AG20443 (cell line): ENCODE results near the gene DNM3.

Experiments used
- DNase-seq: peaks from one replicate; pipeline ENCODE4 v3.0.0; 2012; ENCODE audit warnings: low spot score, mixed read lengths

The DNM3 gene

DNA sequence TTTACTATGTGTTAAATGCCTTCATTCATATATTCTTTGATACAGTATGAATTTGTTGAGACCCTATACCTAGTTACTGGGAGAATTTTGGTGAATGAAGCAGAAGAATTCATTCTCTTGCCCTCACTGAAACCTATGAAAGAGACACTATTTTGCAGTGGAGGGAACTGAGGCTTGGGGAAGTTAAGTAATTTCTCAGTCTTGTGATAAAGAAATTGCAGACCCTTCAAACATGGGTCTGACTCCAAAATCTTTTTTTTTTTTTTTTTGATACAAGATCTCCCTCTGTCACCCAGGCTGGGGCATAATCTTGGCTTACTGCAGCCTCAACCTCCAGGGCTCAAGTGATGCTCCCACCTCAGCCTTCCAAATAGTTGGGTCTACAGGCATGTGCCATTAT, 132.1 kb downstream of the DNM3 start:
- DNase-seq = no peak

DNA sequence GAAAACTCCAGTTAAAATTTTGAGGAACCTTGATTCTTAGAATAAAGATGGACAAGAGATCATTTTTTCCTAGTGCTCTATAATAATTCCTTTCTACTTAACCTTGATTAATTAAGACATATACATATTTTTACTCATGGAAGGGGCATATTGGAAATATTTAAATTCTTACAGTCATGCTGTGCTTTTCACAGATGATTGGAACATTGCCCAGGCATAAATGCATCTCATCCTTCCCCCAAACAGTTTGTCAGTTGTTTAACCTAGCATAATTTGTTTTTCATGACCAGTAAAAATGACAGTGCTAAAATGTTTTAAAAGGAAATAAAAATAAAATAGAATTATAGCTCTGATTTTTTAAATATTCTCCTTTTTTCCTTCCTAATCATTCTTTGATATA, 140.0 kb downstream of the DNM3 start:
- DNase-seq = no peak

DNA sequence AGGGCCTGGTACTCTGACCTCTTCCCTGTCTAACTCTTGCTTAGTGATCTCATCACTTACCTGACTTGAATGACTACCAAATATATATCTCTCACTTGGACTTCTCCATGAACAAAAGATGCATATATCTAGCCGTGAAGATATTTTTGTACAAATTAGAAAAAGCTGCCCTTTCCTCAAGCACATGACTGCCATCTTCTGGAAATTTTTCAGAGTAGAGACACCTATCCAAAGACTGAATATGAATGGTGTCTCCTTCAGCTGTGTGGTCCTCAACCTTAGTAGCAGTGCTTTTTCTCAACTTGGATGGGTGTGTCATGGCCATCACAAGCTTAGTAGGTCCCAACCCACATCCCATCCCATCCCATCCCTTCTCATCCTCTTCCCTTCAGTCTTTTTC, 142.3 kb downstream of the DNM3 start:
- DNase-seq = peak; percentile 22

DNA sequence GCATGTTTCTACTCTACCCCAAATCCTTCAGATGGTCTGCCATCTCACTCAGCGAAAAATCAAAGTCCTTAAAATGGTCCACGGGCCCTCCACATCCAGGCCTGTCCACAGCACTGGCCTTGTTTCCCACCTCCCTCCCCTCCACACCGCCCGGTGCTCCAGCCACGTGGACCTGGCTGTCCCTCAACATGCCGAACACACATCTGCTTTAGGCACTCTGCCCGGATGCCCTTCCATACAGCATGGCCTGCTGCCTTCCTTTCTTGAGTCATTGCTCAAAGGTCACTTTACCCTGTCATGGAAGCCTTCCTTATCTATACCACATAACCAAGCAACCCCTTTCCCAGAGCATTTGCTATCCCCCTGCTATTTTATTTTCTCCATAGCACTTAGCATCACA, 143.0 kb downstream of the DNM3 start:
- no peak for DNase-seq

DNA sequence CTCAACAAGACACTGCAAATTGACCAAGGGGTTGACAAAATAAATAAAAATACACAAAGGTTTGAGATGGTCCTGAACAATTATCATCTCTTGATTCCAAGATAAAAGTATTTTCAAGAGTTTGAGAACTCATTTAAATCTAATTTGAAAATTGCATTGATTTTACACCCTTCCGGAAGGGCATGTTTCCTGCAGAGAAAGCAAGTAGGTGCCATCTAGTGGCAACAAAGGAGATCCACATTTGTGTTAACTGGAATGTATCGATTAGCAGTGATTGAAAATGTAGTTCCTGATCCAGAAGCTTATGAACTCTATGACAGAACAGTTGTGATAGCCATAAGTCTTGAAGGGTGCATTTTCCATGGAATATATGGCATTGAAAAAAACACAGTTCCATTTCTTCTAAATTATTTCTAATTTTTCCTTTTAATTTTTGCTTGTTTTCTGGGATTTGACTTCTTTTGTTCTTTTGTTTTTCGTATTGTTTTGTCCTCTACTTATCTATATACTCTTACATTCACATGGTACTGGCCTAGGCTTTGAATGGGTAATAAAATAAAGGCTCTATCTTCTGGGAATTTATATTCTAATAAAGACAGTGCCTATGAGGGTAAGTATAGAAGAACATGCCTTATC, 143.7 kb downstream of the DNM3 start:
- DNase-seq = peak; percentile 45

DNA sequence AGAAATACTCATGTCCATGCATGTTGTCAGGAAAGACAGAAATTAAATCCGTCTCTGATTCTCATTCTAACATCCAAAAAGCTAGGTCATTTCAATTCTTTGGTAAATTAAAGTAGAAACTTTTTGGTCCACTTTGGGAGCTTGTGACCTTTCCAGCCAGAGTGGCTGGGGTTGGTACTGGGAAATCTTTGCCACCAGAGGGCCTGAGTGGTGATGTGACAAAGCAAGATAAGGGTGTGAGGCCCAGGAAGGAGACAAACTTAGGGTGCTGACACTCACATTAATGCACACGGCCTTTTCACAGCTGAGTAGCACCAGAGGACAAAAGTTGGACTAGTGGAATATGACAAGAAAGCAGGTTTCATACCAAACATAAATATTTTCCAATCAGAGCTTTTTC, 144.3 kb downstream of the DNM3 start:
- DNase-seq = peak; percentile 18

DNA sequence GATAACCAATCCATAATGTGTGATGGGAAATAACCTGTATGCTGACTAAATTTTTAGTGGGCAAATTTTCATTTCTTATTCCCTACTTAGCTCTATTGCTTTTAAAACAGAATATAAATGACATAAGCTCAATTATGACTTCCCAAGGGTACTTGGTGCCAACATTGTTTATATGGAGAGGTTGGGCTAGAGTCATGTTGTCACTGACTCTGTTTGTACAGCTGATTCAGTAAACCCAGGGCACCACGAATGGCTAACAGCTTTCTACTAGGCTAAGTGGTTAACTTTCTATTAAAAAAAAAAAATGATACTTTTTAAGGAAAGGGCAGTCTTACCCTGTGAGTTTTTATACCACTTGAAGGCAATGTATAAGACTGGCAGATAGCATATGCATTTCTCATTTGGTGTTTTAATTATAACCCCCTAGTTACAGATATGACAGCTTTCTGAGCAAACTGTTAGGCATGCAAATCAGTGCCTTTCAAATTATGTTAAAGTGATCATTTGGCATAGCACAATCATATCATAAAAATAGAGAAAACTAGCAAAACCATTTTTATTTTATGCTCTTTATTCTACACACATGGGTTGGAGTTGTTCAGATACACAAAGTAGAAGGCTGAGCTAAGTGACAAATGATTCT, 147.1 kb downstream of the DNM3 start:
- no peak for DNase-seq

DNA sequence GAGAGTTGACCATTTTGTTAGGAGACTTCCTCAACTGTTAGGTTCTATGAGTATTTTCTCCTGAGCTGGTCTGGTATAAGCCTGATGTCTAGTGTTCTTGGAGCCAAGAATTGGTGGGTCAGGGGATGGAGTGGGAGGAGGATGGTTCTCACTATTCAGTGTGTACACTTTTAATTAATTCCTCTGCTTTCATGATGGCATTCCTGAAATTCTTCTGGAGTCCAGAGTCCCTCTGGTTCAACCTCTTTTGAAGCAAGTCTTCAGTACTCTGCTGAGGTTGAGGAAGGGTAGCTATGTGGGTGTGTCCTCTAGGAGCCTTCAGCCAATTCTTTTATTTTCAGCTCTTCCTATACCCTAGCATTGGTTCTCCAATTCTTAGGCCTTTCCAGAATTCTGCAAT, 149.1 kb downstream of the DNM3 start:
- DNase-seq = no peak

DNA sequence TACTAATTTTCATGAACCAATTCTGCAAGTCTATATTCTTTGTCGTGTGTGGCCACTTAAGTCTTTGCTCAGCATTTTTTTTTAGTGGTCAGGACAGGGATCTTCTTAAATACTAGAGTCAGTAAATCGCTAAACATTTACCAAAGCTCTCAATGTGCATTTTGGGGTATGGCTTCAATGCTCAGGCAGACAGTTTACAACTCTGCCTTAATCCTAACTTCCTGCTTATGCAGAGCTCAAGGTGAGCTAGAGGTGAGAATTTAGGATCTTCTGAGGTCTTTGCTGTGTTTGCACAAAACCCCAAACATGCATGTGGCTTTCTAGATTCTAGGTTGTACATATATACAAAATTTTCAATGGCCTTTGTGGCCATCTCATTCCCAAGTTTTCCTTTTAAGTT, 153.0 kb downstream of the DNM3 start:
- no peak for DNase-seq

DNA sequence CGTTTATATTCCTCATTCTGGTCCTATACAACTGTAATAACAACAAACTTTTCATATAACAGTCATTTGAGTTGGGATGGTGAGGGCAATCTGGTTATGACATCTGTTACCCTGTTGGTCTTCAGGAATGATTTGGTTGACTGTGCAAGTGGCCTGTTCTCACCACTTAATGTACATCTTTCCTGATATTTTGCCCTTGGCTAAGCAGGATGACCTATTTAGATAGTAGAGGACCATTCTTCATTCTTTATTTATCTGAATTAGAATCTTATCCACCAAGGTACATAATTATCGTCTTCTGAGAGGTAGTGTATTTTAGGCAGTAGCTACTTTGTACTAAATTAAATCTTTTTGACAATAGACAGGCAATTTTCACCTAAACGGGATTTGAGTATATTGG, 154.3 kb downstream of the DNM3 start:
- no peak for DNase-seq

DNA sequence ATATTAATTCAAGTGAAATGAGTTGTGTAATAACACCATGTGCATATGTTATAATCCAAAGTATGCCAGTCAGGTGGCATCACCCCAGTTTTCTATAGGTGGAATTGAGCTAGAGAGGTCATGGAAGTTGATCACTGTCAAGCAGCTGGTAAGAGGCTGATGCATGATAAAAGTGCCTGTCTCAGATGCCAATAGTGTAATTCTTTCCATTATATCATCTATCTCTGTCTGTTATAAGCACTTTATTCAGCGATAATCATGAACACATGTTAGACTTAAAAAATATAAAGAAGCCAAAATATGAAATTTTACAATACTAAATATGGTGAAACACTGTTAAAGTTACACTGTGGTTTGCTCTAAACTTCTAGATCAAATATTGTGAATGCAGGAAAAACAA, 156.6 kb downstream of the DNM3 start:
- no peak for DNase-seq

DNA sequence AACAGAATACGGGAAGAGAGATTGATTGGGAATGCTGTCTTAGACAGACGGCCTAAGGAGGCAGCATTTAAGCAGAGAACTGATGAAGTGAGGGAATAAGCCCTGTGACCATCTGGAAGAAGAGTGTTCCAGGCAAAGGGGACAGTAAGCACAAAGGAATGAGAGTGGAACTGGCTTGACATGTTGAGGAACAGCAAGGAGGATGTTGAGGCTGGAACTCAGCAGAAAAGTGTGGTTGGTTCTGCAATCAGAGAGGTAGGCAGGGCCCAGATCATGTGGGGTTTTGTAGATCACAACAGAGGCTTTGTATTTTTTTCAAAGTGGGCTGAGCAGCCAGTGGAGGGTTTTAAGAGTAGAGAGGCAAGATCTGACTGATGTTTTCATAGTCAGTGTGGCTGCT, 157.4 kb downstream of the DNM3 start:
- DNase-seq = peak; percentile 39

DNA sequence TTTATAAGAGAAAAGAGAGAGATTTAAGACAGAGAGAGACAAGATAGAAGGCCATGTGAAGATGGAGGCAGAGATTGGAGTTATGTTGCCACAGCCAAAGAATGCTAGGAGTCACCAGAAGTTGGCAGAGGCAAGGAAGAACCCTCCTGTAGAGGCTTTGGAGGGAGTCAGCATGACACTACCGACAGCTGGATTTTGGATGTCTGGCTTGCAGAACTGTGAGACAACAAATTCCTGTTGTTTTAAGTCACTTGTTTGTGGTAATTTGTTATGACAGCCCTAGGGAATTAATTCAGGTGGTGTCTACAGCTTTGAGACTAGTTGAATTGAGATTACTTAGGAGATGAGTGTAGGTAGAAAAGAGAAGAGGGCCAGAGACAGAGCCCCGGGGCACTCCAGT, 158.5 kb downstream of the DNM3 start:
- peak; percentile 51 for DNase-seq

DNA sequence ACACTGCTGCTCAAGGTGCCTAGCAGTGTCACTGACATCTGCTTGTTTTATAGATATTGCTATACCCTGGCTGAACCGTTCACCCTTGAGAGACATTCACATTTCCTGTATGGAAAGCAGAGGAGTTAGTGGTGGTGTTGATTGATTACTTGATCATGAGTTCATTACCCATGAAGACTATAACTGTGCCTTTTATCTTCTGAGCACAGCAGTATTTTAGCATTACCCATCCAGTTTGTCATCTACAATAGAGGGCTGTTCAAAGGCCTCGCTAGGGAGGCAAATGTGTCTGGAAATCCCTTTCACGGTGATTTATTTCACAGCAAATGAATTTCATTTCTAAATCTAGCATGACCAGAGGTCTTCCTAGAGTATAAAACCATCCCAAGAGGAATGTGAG, 160.0 kb downstream of the DNM3 start:
- DNase-seq = no peak

DNA sequence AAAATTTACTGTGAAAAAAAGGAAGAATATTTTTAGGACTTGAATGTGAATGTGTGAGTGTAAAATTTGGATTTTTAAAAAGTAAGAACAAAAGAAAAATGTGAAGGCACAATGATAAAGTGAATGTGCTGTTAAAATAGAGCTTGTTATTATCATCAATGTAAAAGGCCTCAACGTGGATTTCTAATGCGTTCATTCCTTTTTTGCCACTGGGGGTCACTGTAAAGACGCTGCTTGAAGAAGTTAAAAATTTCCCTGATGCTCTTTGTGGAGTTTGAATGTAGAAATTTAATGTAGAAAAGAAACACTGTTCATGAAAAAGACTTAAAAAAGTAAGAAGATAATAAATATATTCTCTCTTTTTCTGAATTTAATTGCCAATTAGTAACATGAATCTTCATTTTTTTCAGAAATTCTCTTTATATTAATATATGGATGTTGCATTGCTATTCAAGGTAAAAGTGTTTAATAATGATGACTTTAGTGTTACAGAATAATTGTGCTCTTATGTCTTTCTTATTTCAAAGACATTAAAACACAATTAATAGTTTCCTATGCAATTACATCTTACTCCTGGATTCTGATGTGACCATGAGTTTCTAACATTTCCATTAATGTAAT, 161.5 kb downstream of the DNM3 start:
- peak; percentile 43 for DNase-seq

DNA sequence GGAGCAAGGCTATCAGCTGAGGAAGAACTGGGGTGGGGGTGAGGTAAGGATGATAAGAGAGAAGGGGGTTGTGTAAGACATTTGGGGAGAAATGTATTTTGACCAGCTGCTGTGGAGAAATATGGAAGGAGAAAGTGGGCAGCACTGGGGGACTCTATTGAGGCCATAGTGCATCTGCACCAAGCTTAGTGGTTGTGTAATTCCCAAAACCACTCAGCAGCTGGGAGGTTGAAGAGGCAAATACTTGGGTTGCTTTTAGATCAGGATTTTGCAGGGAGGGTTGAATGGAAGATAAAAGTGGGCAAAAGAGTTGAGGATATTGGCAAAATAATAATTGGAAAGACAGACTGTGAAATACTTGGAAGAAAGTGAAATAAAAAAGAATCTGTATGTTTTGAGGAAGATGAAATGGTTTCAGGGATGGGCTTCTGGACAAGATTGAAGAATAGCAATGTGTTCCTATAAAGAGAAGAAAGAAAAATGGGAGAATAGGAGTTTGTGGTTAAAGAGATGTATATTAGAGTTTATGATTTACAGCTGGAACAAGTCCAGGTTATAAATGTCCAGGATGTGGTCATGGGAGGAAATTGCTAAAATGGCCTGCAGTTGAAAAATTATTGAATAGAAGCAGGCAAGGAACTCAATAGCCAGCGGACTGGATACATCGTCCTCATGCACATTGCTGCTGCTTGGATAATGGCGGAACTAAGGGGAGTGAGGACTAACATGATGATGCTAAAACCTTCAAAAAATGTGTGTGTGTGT, 162.7 kb downstream of the DNM3 start:
- DNase-seq = no peak

DNA sequence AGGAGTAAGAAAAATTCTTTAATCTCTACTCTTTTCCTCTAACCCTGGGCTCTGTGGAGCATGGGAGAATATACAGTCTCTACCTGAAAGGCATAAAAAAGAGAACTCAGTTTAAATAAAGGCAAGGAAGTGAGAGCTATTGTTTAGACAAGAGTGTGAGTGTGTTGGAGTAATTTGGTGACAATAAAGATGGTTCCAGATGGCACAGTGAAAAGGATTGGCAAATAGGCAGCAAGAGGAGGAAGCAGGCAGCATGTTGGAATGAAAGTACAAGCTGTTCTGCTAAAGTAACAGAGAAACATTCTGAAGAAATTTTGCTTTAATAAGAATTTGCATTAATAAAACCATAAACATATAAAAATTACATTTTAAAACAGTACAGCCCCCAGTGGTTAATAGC, 163.4 kb downstream of the DNM3 start:
- DNase-seq = no peak

DNA sequence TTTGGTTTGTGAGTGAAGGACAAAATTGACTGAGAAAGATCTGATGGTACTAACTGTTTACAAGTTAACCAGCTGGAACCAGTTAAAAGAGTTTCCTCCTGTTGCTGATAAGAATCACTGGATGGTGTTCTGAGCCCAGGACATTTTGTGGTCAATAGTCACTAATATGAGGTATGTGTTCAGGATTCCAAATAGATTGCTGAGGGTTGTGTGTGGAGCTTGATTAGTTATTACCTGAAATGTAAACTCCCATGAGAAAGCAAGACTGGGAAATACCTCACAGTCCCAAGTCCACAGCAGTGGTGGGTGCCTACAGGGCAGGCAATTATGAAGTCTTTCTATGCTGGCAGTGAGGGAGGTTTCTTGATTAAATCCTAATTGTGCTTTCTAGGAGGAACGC, 164.6 kb downstream of the DNM3 start:
- DNase-seq = peak; percentile 10

DNA sequence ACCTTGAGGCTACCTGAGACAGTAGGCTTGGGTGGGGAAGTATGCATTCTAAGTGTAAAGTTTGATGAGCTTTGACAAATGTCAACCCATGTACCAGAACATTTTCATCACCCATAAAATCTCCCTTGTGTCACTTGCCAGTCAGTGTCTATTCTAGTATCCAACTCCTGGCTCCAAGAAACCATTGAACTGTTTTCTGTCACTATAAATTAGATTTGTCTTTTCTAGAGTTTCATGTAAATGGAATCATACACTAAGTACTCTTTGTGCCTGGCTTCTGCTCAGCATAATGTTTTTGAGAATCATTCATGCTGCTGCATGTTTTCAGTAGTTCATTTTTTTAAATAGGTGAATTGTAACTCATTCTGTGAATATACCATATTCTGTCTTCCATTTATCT, 165.4 kb downstream of the DNM3 start:
- DNase-seq = no peak

DNA sequence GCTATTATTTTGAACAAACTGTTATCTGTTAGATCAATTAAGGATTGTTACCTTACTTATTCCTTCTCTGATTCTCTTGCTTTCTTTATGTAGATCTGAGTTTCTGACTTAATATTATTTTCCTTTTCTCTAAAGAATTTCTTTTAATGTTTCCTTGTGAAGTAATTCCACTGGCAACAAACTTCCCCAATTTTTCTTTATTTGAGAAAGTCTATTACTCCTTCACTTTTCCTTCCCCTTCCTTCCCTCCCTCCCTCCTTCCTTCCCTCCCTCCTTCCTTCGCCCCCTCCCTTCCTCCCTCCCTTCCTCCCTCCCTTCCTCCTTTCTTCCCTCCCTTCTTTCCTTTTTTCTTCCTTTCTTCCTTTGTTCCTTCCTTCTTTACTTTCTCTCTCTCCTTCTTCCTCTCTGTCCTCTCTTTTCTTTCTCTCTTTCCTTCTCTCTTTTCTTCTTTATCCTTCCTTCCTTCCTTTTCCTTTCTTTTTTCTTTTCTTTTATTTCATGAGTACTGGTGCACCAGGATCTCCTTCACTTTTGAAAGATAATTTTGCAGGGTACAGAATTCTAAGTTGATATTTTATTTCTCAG, 177.5 kb downstream of the DNM3 start:
- no peak for DNase-seq

DNA sequence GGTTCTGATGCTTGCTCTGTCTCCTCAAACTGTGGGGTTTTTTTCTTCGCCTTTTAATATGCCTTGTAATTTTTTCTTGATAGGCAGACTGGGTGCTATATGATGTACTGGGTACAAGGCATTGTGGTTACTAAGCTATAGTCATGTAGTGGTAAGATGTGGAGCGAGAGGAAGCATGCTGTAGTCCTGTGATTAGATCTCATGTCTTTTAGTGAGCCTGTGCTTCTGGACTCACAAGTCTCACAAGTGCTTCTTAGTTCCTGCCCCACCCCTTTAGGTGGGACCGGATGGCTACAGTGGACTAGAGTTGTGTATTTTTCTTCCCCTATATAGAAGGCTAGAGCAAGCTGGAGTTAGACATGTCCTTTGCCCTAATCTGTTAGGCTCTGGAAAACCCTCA, 178.7 kb downstream of the DNM3 start:
- DNase-seq = no peak

DNA sequence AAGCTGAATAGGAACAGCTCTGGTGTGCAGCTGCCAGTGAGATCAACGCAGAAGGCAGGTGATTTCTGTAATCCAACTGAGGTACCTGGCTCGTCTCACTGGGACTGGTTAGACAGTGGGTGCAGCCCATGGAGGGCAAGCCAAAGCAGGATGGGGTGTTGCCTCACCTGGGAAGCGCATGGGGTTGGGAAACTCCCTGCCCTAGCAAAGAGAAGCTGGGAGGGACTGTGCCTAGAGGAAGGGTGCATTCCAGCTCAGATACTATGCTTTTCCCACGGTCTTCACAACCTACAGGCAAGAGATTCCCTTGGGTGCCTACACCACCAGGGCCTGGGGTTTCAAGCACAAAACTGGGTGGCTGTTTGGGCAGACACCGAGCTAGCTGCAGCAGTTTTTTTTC, 183.2 kb downstream of the DNM3 start:
- DNase-seq = no peak
